Left ventricle myocardium superior (tissue), 1 donor: Measurements from ENCODE around the gene GNAS. TPM values are rescaled to one million over a fixed set of nuclear protein-coding genes. Genes with fewer than 3 reads are reported as not detected.
A peak's percentile ranks its signal among the peaks of the same experiment; 100 is the strongest.

ENCODE experiments used
- ATAC-seq: fragments of 200-7000 bp; cut with Tn5 transposase; one replicate; pipeline ENCODE4 v1.9.1; 2020; ENCODE audit warnings: mild to moderate bottlenecking, moderate library complexity
- DNase-seq: peaks from one replicate; pipeline ENCODE4 v3.0.0-alpha.2; 2020
- intact Hi-C: fragments of 100-400 bp; cut with micrococcal nuclease; formaldehyde crosslinking; loops from one replicate; pipeline ENCODE4 v1.11.0; 2022
- total RNA-seq: library from RNA; stranded (reverse); fragmentation: NEBNext Ultra II Directional; extraction: Animal tissue kit (Norgen Biotek cat#: 25700); gene quantifications from one replicate; pipeline ENCODE4 v1.2.1, GENCODE V29; 2021
- donor health status: DM: no; HTN: yes; CAD: no; lungs with severe emphysema.

GNAS gene
- total RNA-seq, 1 donor from 2014 or later, result 1,575 TPM

DNA sequence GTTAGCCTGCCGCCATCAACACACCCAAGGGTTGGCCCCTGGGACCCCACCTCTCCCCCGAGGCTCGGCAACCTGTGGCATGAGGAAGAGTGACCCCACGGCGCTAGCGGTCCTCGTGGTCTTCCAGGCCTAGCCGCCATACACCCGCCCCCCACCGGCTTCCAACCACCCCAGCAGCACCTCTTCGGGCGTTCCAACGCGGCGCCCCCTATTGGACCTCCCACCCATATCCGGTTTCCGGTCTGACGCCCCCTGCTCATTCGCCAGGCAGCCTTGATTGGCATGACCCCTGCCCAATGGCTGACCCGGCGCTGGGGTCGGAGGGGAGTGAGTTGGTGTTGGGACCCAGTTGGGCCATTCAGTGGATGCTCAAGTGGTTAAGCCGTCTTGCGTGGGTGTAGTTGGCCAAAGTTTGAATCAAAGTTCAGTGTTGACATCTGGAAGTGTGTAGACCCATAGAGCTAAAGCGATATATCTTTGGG, 1.8 kb upstream of the GNAS start, which contains the start of gene GNAS-AS1:
GNAS-AS1 (minus strand) TSS at position 210 of the 482 bp plus-strand sequence.
- intact Hi-C loops, result no loop called here
- DNase-seq (peak; percentile 90), ATAC-seq (peak; percentile 91)

DNA sequence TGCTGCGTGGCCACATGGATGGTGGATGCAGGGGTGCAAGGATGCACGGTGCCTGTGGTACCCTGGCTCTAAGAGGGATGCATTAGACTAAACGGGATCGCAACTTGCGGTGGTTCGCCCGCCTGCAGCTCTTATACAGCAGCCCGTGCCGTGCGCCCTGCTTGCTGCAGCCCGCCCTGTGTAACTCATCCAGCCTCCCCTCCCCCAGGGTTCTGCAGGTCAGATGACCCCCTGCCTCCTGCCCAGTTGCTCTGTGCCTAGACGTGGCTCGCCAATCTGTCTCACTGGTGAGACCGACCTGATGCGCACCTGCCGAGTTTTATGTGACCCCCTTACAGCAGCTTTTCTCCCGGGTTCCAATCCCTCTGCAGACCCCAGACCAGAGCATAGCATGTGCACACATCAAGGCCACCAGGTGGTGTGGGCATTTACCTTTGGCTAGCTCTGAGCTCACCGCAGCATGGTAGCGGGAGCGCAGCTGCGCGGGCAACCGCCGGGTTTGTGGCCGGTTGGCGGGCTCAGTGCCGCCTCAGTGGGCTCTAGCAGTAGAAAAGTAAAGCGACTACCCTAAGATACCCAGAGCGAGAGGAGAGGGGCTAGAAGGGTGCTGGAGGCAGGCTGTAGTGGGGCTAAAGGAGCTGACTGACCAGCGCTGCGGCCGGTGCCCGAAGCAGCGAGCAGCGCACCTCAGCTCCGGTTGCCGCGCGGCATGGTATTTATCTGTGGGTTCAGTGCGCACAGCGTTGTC, 1.1 kb upstream of the GNAS start:
- ATAC-seq (peak; percentile 42), DNase-seq (no peak)
- intact Hi-C loops, result no loop called here

DNA sequence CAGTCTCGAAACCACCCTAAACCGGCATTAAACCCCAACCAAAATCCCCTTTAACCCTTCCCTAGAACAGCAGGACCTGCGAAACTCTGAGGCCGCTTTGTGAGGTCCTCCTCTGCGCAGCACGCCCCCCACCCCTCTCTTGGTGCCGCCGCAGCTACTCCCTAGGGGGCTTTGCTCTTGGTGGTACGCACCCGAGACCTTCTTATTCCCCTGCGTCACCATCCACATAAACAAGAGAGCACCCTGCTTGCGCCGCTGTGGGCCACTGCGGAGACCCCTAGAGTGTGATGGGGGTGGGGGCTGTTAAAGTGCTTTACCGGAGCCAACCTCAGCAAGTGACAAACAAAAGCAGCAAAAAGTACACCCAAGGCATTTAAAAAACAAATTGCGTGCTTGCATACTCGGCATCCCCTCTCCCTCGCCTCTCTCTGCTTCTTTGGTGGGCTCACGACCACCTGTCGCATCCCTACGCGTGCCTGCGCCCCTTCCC, 502 bp upstream of the GNAS start:
- no peak for ATAC-seq
- no peak for DNase-seq
- intact Hi-C loops, result no loop called here

DNA sequence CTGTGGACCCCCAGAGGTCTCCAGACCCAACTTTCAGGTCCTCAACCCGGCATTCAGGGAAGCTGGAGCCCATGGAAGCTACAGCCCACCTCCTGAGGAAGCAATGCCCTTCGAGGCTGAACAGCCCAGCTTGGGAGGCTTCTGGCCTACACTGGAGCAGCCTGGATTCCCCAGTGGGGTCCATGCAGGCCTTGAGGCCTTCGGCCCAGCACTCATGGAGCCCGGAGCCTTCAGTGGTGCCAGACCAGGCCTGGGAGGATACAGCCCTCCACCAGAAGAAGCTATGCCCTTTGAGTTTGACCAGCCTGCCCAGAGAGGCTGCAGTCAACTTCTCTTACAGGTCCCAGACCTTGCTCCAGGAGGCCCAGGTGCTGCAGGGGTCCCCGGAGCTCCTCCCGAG, 950 bp downstream of the GNAS start:
- intact Hi-C loops, result no loop called here
- no peak for ATAC-seq
- no peak for DNase-seq

DNA sequence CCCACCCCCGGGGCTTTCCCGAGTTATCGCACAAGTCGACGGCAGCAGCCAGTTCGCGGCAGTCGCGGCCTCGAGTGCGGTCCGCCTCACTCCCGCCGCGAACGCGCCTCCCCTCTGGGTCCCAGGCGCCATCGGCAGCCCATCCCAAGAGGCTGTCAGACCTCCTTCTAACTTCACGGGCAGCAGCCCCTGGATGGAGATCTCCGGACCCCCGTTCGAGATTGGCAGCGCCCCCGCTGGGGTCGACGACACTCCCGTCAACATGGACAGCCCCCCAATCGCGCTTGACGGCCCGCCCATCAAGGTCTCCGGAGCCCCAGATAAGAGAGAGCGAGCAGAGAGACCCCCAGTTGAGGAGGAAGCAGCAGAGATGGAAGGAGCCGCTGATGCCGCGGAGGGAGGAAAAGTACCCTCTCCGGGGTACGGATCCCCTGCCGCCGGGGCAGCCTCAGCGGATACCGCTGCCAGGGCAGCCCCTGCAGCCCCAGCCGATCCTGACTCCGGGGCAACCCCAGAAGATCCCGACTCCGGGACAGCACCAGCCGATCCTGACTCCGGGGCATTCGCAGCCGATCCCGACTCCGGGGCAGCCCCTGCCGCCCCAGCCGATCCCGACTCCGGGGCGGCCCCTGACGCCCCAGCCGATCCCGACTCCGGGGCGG, 1.6 kb downstream of the GNAS start:
- ATAC-seq, result no peak
- no peak for DNase-seq
- intact Hi-C loops, result no loop called here

DNA sequence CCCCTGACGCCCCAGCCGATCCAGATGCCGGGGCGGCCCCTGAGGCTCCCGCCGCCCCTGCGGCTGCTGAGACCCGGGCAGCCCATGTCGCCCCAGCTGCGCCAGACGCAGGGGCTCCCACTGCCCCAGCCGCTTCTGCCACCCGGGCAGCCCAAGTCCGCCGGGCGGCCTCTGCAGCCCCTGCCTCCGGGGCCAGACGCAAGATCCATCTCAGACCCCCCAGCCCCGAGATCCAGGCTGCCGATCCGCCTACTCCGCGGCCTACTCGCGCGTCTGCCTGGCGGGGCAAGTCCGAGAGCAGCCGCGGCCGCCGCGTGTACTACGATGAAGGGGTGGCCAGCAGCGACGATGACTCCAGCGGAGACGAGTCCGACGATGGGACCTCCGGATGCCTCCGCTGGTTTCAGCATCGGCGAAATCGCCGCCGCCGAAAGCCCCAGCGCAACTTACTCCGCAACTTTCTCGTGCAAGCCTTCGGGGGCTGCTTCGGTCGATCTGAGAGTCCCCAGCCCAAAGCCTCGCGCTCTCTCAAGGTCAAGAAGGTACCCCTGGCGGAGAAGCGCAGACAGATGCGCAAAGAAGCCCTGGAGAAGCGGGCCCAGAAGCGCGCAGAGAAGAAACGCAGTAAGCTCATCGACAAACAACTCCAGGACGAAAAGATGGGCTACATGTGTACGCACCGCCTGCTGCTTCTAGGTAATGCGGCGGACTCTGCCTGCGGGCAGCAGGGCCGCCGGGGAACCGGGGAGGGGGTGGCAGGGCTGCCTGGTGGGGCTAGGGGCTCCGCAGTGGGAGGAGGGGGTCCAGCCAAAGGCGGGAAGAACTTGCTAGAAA, 2.3 kb downstream of the GNAS start:
- DNase-seq (no peak), ATAC-seq (no peak)
- intact Hi-C loops, result no loop called here

DNA sequence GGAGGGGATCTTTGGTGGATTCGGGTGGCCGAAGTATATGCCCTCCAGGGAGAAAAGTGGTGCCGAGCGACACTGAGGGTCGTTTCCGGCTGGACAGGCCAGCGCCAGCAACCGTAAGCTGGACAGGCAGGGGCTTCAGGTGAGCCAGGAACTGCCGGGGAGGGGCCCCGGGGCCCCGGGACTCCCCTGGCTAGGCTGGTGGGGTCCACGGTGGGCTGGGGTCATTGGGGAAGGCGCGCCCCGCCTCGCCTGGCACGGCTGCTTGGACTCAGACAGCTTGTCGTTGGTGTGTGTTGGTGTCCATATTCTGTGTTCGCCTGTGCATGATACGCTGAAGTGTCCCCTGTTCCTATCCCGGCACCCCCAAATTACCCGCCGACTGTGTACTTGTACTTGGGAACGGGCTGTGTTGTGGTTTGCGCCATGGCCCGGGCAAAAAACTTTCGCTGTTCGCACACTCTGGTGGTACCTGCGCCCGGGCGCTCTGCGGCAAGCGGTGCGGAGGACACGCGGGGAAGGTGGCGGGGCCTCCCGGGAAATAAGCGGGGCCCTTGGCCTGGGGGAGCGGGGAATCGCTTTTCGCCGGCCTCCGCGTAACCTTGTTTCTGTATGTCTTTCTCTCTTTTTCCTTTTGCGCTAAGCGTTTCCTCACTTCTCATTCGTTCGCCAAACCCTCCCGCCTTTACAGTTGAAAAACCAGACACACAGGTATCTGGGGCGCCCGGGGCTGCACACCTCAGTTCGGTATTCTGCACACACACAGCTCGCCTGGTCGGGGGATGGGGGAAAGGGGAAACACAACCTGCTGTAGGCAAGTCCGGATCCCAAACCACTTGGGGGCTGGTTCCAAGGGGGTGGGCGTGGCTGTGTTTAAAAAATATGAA, 3.2 kb downstream of the GNAS start:
- no peak for DNase-seq
- intact Hi-C loops, result no loop called here

DNA sequence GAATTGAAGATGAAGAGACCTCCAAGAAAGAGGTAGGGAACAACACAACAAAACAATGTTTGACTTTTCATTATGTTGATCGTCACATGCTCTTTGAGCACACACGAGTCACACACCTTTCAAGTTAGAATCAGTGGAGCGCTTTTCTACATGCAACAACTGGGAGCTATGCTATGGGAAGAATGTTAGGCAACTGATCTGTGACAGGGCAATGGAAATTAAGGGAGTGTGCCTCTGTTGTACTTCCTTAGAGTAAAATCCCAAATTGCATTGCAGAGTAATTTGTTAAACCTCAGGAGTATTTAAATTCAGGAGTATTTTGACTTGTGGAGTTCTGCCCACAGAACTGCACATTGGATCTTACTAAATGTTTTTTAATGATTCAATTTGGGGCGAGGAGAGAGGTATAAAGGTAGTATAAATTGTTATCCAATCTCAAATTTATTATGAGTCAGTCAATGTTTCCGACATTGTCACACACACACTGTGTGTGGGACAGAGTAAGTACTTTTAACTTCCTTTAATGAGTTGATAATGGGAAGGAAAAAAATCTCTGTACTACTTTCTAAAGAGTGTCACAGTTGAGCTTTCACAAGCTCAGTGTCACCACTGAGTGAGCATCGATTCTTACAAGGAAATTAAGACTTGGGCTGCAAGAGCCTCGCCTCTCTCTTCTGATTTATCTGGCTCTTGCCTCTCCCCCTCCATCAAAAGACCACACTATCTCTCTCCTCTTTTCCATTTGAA, 10.7 kb downstream of the GNAS start:
- intact Hi-C loops, result no loop called here
- no peak for DNase-seq
- ATAC-seq, result no peak

More for the DNA sequence above, 3.2 kb downstream of the GNAS start:
- no peak for ATAC-seq

DNA sequence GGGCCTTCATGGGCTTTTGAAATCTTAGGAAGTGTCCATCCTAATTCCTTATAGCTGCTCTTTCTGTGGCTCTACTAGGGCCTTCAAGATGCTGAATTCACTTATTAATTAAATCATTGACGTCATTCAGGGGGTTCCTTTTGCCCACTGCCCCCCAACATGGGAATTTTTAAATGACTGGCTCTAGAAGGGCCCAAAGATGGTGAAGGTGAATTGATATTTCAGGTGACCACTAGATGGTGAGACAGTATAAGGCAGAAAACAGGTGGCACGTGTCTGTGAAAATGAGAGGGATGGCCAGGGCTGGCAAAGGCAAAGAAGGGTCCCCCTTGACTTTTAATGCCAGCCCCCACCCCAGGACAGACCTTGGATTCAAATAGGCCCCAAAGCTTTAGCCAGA, 11.8 kb downstream of the GNAS start:
- intact Hi-C loops, result no loop called here
- no peak for ATAC-seq

DNA sequence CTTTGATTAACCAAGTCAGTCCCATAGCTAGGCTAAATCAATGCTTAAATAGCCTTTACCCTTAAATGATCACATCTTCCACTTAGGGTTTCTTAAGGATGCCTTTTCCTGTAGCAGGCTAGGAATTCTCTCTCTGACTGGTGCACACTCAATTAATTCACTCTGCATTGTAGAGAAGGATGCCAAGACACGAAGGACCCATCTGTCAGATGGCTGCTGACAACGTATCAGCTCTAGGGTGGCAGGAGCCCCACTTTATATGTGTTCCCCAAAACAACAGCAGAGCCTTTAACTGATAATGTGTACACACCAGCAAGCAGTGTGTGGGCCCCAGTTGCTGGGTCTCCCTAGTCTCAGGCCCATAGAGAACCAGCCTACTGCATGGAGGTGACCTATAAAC, 13.3 kb downstream of the GNAS start:
- DNase-seq (no peak), ATAC-seq (no peak)
- intact Hi-C loops, result no loop called here

More for the DNA sequence above, 11.8 kb downstream of the GNAS start:
- DNase-seq, result no peak

DNA sequence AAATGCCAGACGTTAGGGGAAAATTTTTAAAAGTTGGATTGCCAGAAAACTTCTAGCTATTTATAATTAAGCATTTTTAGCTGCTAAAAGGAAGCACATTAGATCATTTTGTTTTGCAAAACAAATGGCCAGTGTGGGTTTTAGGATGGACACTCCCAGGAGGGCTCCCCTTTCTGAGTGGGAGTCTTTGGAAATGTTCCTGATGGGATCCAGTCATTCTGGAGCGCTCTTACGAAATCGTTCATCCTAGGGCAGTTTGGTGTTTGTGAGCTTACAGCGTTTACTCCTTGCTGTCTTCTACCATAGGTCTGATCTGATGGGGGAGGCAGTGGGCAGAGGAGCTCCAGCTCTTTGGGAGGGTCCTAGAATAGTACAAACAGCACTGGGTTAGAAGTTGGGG, 14.7 kb downstream of the GNAS start:
- intact Hi-C loops, result no loop called here
- ATAC-seq, result peak; percentile 82

DNA sequence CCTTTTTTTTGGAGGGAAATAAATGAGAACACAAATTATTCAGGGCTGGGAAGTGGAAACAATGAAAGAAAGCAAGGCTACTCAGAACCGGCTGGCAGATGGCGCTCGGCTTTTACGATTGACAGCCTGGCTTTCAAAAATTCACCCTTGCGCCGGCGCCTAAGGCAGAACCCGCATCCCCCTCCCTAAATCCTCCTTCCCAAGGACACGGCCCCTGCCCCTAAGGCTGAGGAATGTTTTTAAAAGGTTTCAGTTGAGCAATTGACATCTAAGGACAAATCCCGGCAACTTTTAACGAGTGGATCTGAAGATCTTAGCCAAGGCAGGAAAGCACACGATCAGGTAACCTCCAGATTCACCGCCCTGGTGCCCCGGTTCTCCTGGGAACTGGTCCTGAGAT, 16.3 kb downstream of the GNAS start:
- intact Hi-C loops, result no loop called here
- ATAC-seq (no peak), DNase-seq (no peak)

More for the DNA sequence above, 14.7 kb downstream of the GNAS start:
- no peak for DNase-seq

DNA sequence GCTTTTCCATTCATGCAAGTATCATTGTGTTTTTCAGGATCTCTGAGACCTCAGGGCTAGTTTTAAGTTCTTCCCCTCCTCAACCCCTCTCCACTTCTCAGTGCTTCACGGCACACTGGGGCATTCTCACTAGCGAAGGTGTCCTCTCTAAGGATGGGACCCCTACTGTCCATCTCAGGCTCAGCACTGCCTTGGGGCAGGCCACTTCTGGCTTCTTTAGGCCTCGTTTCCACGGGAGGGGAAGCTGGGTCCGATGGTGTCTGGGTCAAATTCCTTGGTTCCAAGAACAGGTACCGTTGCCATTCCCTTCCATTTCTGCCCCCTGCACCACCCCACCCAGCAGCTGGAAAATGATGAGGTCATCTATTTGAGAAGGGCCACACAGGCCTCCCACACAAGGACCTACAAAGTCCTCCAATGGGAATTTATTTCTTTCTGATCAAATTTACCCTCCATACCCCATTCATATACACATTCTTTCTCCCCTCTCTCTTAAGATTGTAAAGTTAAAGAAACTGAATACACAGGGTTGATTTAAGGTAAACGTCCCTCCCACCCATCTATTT, 17.2 kb downstream of the GNAS start:
- DNase-seq (no peak), ATAC-seq (no peak)
- intact Hi-C loops, result loop anchor here (5.0 to 10.0 kb wide), 2 partner anchors 353 to 535 kb away; no protein-coding TSS in a partner anchor

DNA sequence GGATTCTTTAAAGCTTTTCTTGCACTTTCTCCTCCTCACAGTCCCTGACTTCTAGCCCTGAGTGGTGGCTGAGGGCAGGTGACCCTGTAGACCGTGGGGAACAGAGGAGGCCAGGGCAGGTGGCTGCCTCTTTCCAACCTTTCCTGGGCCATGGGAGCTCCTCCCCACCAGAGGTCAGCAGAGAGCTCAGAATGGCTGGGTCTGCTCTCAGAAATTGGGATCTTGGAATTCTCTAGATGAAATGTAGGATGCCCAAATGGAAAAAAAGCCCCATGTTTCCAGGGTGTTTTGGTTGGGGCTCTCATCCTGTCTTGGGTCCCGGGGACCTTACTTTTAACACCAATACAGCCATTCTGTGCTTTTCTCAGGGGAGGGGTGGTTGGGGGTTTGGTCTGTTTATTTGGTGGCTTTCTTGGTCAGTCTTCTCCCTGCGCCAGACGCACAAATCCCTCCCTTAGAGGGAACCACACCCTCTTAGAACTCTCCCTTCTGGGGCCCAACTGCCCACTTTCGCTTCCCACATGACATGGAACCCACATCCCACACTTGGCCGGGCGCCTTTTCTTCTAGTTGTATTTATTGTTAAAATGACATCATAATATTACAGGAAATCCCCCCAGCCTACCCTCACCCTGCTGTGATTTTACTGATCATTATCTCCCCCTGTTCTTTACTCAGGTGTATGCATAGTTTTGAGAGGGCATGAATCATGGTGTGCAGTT, 17.9 kb downstream of the GNAS start:
- ATAC-seq, result peak; percentile 86
- DNase-seq, result peak; percentile 70
- intact Hi-C loops, result loop anchor here (5.0 to 10.0 kb wide), 2 partner anchors 352 to 534 kb away; no protein-coding TSS in a partner anchor

DNA sequence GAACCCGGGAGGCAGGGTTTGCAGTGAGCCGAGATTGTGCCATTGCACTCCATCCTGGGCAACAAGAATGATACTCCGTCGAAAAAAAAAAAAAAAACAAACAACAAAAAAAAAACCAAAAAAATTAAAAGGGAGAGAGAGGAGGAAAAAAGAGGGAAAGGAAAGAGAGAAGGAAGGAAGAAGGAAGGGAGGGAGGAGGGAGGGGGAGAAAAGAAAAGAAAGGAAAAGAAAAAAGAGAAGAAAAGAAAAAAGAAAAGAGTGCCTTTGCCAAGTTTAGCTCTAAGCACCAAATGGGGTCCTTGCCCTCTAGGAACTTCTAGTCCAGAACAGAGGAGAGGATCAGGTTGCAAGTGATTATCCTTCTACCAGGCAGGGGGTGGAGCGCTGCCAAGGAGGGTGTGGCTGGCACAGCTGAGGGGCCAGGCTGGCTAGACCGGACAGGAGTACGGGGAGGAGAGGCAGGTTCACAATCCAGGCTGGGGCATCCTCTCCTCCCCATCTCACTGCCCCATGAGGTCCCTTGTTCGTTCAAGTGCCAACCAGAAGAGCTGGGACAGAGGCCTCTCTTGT, 19.1 kb downstream of the GNAS start:
- ATAC-seq (no peak), DNase-seq (no peak)
- intact Hi-C loops, result loop anchor here (5.0 to 10.0 kb wide), 2 partner anchors 351 to 533 kb away; no protein-coding TSS in a partner anchor

DNA sequence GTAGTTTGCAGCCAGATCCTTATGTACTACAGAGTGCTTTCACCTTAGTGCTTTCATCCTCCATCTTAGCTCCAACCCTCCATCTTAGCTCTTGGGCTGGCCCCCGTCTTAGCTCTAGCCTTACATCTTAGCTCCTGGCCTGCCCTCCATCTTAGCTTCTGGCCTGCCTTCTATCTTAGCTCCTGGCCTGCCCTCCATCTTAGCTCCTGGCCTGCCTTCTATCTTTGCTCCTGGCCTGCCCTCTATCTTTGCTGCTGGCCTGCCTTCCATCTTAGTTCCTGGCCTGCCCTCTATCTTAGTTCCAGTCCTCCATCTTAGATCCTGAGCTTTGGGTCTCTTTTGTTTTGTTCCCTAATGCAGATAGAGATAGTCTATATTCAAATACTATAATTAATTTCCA, 22.0 kb downstream of the GNAS start:
- ATAC-seq (no peak), DNase-seq (no peak)
- intact Hi-C loops, result loop anchor here (5.0 to 10.0 kb wide), 2 partner anchors 348 to 530 kb away; no protein-coding TSS in a partner anchor
